ENCODE results near the gene IGFBP2.

The IGFBP2 gene

DNA sequence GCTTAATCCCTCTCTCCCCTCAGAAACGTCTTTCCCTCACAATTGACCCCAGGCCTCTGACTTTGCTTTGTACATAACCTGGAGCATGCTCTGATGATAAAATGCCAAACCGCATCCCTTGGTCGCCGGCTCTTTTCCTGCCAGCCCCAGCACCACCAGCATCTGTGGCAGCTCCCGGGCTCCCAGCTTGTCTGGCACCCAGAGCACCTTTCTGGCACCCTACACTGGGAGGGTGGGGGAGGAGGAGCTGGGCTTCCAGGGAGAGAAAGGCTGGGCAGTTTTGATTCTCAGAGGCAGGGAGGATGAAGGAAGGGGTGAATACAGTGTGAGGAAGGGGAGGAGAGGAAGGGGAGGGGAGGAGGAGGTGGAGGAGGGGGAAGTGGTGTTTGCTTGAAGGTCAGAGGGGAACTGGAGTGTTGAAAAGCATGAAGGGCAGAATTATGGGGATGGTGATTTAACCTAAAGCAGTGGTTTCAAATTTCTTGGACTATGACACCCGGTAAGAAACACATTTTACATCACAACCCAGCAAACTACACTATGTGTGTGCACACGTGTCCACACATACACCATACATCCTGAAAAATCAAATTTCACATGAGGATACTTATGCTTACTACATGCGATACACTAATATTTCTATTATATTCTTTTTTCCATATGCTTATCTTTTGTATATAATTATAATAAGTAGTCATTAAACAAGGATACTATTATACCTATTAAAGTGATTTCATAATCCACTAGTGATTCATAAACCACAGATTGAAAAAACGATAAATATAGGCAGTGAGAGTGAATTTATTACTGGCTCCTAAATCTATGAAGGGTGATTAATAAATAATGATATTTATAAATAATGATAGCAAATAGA lies 30.0 kb upstream of the IGFBP2 start:
- Mint-ChIP-seq H3K36me3 (no peaks in the 10 kb centered on the region), H3K9me3 (no peaks in the 10 kb centered on the region), H3K27ac (no peak overlapping the region), H3K4me1 (peaks cover 9% of the 10 kb centered on the region), H3K4me3 (no peak overlapping the region), H3K27me3 (peaks cover 20% of the 10 kb centered on the region)
- DNase-seq (ENCODE audit: low spot score in 2 of 2): no peak
- no peak for ATAC-seq (ENCODE audit: low read depth)

DNA sequence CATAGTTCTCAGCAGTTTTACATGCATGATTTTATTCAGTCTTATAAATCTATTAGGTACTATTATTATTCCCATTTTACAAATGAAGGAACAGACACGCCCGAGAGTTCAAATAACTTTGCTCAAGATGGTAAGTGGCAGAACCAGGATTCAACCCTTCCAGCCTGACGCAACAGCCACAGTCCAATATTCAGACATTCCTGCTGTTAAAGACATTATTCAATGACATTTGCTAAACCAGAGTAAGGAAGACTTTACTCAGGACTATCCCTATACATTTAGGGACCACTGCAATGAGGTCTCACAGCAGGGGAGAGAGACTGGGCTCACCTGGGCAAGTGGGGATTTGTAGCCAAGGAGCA lies 29.4 kb upstream of the IGFBP2 start:
- H3K4me1 Mint-ChIP-seq: peaks cover 9% of the 10 kb centered on the region
- H3K9me3 Mint-ChIP-seq: no peaks in the 10 kb centered on the region
- no peaks in the 10 kb centered on the region for H3K36me3 Mint-ChIP-seq
- DNase-seq (ENCODE audit: low spot score in 2 of 2) (no peak), ATAC-seq (ENCODE audit: low read depth) (no peak)
- H3K27me3 Mint-ChIP-seq: peaks cover 17% of the 10 kb centered on the region
- H3K27ac Mint-ChIP-seq: no peak overlapping the region
- no peak overlapping the region for H3K4me3 Mint-ChIP-seq

DNA sequence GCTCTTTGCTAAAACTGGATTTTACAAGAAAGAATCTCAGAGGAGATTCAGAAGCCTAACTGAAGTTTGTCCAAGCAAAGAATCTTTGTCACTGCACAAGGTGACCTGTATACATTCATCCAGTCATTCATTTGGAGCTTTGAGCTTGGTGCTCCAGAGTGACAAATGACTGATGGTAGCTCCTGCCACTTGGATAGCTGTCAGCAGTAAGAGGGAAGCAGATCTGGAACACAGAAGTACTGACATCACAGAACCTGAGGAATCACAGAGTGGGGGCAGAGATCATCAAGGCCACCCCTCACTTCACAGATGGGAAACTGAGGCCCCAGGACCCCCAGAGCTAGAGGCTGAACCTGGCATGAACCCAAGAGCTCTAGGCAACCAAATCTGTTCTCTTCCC lies 28.8 kb upstream of the IGFBP2 start:
- Mint-ChIP-seq H3K27ac (no peak overlapping the region), H3K27me3 (peaks cover 14% of the 10 kb centered on the region), H3K4me3 (no peak overlapping the region), H3K36me3 (no peaks in the 10 kb centered on the region), H3K4me1 (peaks cover 9% of the 10 kb centered on the region), H3K9me3 (no peaks in the 10 kb centered on the region)
- ATAC-seq (ENCODE audit: low read depth): no peak
- no peak for DNase-seq (ENCODE audit: low spot score in 2 of 2)

DNA sequence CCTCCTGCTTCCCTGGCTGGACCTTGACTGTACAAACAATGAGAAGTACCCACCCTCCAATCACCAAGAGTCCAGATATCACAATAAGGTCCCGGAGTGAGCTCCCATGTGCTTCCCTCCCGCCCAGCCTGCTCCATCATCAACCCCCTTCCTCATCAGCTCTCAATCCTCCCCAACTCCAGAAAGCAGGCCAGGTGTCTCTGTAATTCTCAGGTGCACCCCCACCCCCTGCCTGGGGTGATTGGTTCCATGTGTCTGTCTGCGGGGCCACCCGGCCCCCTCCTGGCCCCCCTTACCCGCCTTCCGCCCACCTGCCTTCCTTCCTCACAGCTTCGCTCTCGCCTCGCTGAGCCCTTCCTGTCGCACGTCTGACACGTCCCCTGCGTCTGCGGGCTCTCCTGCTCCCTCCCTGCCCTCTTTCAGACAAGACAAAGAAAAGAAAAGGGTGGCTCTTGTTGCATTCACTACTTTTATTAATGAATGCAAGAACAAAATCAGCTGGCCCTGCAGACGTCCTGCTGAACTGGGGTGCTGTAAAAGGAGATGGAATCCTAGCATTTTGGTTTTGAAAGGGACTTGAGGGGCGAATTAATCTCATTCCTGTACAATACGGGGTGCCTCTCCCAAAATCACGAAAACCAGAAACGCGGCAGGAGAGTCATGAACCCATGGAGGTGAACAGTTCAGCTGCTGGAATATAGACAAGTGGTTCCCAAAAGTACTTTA lies 26.5 kb upstream of the IGFBP2 start:
- Mint-ChIP-seq H3K36me3 (no peaks in the 10 kb centered on the region), H3K4me1 (peaks cover 9% of the 10 kb centered on the region), H3K27me3 (peaks cover 14% of the 10 kb centered on the region), H3K27ac (no peak overlapping the region), H3K9me3 (no peaks in the 10 kb centered on the region), H3K4me3 (peak overlapping the region; percentile 17)
- ATAC-seq (ENCODE audit: low read depth) (peak; percentile 22), DNase-seq (ENCODE audit: low spot score in 2 of 2) (no peak)

DNA sequence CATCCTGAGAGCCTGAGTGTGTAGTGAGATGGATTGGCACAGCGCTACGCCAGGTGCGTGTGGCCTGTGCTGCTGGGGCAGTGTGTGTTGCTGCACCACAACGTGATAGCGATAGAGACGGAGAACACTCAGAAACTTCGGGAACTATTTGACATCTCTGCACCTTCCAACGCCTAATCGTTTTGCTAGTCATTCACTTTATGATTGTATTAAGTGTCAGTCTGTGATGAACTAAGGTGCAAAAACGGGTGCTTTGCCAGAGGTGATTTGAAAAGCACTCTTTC lies 26.0 kb upstream of the IGFBP2 start:
- Mint-ChIP-seq H3K27ac (no peak overlapping the region), H3K4me1 (peaks cover 9% of the 10 kb centered on the region), H3K36me3 (no peaks in the 10 kb centered on the region), H3K9me3 (no peaks in the 10 kb centered on the region), H3K4me3 (no peak overlapping the region), H3K27me3 (peaks cover 13% of the 10 kb centered on the region)
- ATAC-seq (ENCODE audit: low read depth) (no peak), DNase-seq (ENCODE audit: low spot score in 2 of 2) (no peak)

DNA sequence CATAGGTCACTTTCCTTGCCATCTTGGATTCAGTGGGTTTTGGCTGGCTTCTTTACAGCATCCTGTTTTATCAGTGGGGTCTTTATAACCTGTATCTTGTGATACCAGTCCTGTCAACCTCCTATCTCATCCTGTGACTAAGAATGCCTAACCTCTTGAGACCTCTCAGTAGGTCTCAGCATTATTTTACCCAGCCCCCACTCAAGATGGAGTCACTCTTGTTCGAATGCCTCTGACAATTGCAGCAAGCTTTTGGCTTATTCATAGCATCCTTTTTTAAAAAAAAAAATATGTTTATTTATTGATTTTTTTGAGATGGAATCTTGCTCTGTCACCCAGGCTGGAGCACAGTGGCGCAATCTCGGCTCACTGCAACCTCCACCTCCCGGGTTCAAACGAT lies 24.7 kb upstream of the IGFBP2 start:
- peaks cover 13% of the 10 kb centered on the region for H3K27me3 Mint-ChIP-seq
- no peak overlapping the region for H3K4me3 Mint-ChIP-seq
- no peaks in the 10 kb centered on the region for H3K9me3 Mint-ChIP-seq
- no peaks in the 10 kb centered on the region for H3K36me3 Mint-ChIP-seq
- DNase-seq (ENCODE audit: low spot score in 2 of 2) (no peak), ATAC-seq (ENCODE audit: low read depth) (no peak)
- no peak overlapping the region for H3K27ac Mint-ChIP-seq
- peaks cover 9% of the 10 kb centered on the region for H3K4me1 Mint-ChIP-seq

DNA sequence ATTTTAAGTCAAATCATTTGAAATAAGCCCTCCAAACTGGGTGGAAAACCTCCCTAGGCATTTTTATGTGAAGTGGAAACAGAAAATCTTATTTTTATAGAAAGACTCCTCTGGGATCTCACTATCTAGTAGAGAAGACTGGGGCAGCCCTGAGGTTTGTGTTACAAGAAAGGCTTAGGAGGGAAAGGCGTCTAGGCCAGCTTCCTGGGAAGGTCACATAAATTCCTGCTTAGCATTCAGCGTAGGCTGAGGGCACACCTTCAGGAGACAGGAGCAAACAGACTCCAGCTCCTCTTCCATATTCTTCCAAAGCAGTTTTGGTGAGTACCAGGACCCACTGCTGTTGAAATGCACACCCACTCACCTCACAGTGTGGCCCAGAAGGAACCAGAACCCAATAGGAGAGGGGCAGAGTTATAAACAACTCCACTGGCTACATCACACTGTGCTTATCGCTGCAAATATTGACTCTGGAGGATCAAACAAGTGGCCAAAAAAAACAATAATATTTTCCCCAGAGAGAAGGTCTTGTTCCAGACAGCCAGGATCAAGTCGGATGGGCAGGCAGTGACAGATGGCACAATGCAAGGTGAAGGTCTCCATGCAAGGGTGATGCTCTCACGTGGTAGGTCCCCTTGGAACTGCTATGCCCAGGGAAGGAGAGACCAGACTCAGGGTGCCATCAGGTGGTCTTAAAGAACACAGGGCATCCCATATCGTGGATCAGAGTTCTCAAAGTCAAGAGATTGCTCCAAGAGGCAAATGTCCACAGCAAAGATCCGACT lies 17.7 kb upstream of the IGFBP2 start:
- DNase-seq (ENCODE audit: low spot score in 2 of 2) (no peak), ATAC-seq (ENCODE audit: low read depth) (no peak)
- no peaks in the 10 kb centered on the region for H3K9me3 Mint-ChIP-seq
- H3K4me1 Mint-ChIP-seq: no peaks in the 10 kb centered on the region
- no peak overlapping the region for H3K27ac Mint-ChIP-seq
- no peaks in the 10 kb centered on the region for H3K36me3 Mint-ChIP-seq
- H3K27me3 Mint-ChIP-seq: peaks cover 10% of the 10 kb centered on the region
- H3K4me3 Mint-ChIP-seq: no peak overlapping the region

DNA sequence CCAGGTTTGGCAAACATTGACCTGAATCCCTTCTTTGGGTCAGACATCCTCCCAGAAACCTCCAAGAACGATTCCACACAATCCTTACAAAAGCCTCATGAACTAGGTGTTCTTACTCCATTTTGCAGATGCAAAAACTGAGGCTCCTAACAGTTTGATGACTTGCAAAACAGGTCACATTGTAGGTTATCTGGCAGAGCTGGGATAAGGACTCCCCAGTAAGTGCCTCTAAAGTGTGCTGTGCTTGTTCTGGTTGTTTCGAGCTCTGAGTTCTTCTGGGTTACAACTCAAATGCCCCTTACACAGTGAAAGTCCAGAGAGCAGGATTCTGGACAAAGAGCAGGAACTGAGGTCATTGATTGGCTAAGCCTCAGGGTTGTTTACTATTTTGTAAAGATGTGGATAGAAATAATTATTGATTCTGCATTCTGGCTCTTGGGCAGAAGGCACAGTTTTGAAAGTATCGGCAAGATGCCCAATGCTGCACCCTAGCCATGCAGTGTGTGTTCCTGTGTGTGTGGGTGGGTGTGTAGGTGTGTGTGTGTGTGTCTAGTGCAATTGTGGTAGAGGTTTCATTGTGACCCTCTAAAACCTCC lies 17.0 kb upstream of the IGFBP2 start:
- no peak for ATAC-seq (ENCODE audit: low read depth)
- H3K4me3 Mint-ChIP-seq: no peak overlapping the region
- H3K27ac Mint-ChIP-seq: no peak overlapping the region

DNA sequence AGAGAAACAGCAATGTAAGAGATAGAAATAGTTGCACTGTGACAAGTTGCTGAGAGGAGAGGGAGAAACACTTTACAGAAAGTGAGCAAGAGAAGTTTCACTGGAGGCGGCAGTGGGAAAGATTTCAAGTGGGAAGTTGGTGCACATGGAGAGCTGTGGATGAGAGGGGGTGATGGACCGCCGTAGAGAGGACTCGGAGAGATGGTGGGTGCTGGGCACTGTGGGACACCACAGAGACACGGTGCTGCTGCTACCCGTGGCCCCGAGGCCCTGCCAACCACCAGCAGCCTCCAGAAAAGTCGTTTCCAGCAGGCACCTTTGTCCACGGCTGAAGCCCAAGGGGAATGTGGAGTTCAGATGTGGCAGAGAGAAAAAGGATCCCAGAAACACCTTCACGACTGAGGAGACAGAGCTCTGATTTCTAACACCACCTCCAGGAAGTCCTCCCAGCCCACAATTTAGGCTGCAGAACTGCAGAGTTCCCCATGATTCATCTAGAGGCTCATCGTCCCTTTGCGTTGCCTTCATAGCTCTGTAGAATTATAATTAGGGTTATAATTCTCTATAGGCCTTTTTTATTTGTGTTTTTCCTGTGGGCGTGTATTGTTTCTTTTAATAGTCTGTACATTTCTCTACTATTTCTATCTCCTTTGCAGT lies 15.9 kb upstream of the IGFBP2 start:
- no peak overlapping the region for H3K27ac Mint-ChIP-seq
- no peaks in the 10 kb centered on the region for H3K4me1 Mint-ChIP-seq
- peaks cover 10% of the 10 kb centered on the region for H3K27me3 Mint-ChIP-seq
- H3K4me3 Mint-ChIP-seq: no peak overlapping the region
- H3K36me3 Mint-ChIP-seq: no peaks in the 10 kb centered on the region
- DNase-seq (ENCODE audit: low spot score in 2 of 2): no peak
- no peak for ATAC-seq (ENCODE audit: low read depth)
- no peaks in the 10 kb centered on the region for H3K9me3 Mint-ChIP-seq

More for the DNA sequence above, 17.0 kb upstream of the IGFBP2 start:
- H3K4me1 Mint-ChIP-seq: no peaks in the 10 kb centered on the region
- H3K36me3 Mint-ChIP-seq: no peaks in the 10 kb centered on the region
- H3K27me3 Mint-ChIP-seq: peaks cover 10% of the 10 kb centered on the region
- no peaks in the 10 kb centered on the region for H3K9me3 Mint-ChIP-seq
- no peak for DNase-seq (ENCODE audit: low spot score in 2 of 2)

DNA sequence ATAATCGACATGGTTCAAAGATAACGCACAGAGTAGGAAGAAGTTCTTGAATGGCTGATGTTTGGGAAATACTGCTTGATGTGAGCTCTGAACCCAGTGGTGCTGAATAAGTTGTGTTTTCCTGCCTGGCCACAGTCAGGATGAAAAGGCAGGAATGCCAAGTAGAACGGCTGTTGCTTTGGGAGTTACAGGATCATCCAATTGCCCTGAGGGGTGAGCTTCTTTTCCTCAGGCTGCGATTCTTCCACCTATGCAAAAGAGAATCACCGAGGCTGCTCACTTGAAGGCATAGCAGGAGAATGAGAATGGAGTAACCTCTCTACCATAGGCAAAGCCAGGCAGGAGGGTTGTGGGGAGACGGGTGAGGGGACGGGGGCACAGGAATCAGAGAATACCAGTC lies 14.4 kb upstream of the IGFBP2 start:
- H3K4me1 Mint-ChIP-seq: no peaks in the 10 kb centered on the region
- no peaks in the 10 kb centered on the region for H3K36me3 Mint-ChIP-seq
- no peak for ATAC-seq (ENCODE audit: low read depth)
- no peak overlapping the region for H3K27ac Mint-ChIP-seq
- no peaks in the 10 kb centered on the region for H3K9me3 Mint-ChIP-seq
- H3K4me3 Mint-ChIP-seq: no peak overlapping the region
- DNase-seq (ENCODE audit: low spot score in 2 of 2): no peak
- H3K27me3 Mint-ChIP-seq: peaks cover 7% of the 10 kb centered on the region

DNA sequence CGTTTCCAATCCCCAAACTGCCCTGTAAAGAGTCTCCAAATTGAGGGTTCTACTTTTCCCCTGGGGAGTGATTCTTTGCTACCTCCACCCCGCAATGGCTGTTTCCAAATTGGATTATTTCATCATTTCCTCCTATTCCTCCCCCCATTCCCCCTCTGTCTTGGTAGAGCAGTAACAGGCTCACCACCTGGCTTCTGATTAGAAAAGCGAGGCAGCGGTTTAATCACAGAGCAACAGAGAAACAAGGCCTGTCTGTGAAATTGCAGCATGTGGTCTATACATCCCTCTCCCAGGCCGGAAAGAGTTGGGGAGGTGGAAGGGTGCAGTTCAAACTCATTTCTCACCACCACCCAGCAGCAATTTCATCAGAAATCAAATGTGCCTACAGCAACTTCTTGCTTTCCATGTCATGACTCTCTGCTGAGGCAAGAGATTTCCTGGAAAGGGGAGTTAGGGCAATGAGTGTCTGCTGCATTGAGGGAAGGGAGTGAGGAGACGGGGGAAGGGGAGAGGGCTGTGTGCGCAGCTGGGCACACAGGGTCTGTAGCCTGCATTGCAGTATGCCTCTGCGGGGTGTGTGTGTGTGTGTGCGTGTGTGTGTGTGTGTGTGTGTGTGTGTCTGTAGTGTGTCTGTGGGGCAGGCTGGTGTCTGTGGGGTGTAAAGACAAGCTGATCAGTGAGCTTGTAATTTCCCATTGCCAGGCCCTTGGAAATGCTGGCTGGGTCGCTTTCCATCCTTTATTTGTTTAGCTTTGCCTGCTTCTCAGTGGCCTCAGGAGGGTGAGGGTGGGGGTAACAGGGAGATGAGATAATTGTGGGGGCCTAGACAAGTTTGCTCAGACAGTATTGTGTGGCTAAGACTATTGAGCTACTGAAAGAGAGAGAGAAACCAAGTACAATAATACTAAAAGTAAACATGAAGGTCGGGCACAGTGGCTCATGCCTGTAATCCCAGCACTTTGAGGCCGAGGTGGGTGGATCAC lies 13.5 kb upstream of the IGFBP2 start:
- DNase-seq (ENCODE audit: low spot score in 2 of 2) (no peak), ATAC-seq (ENCODE audit: low read depth) (no peak)
- H3K4me3 Mint-ChIP-seq: no peak overlapping the region
- H3K27me3 Mint-ChIP-seq: peaks cover 7% of the 10 kb centered on the region
- H3K9me3 Mint-ChIP-seq: peaks cover 3% of the 10 kb centered on the region
- no peaks in the 10 kb centered on the region for H3K4me1 Mint-ChIP-seq
- no peak overlapping the region for H3K27ac Mint-ChIP-seq
- no peaks in the 10 kb centered on the region for H3K36me3 Mint-ChIP-seq

DNA sequence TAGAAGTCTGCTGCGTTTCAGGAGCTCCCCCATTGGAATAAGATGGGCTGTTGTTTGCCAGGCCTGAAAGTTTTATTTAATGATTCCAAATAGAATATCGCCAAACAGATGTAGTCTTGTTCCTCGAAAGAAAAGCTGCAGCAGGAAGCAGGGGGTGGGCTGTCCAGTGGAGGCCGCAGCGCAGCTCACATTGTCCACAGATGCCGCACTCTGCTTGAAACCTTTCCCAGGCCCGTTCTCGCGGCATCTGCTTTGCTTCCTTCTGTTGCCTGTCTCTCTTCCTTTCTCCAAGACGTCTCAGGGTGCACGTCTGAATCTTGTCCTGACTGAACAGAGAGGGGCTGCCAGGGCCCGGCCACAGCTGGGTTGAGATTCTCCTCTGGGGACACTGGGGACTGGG lies 12.4 kb upstream of the IGFBP2 start:
- Mint-ChIP-seq H3K4me3 (no peak overlapping the region), H3K9me3 (peaks cover 3% of the 10 kb centered on the region), H3K27me3 (peaks cover 7% of the 10 kb centered on the region), H3K4me1 (no peaks in the 10 kb centered on the region), H3K27ac (no peak overlapping the region), H3K36me3 (no peaks in the 10 kb centered on the region)
- ATAC-seq (ENCODE audit: low read depth) (no peak), DNase-seq (ENCODE audit: low spot score in 2 of 2) (no peak)

DNA sequence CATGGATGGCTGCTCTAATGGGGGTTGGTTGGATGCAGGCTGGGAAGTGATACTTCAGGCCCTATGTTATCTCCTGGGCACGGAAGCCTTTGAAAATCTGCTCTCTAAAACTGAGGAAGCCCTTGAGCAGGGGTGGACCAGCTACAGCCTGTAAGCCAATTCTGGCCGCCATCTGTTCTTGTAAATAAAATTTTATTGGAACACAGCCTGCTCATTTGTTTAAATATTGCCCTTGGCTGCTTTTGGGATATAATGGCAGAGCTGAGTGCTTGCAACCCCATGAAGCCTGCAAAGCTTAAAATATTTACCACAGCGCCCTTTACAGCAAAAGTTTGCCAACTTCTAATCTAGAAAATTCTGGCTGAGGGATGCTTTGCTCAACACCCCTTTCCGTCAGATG lies 11.9 kb upstream of the IGFBP2 start:
- no peak overlapping the region for H3K4me3 Mint-ChIP-seq
- H3K27me3 Mint-ChIP-seq: peaks cover 7% of the 10 kb centered on the region
- H3K27ac Mint-ChIP-seq: no peak overlapping the region
- H3K4me1 Mint-ChIP-seq: no peaks in the 10 kb centered on the region
- no peak for ATAC-seq (ENCODE audit: low read depth)
- H3K36me3 Mint-ChIP-seq: no peaks in the 10 kb centered on the region
- H3K9me3 Mint-ChIP-seq: peaks cover 3% of the 10 kb centered on the region
- no peak for DNase-seq (ENCODE audit: low spot score in 2 of 2)

Data from memory B cell (primary cell).